DND-41 (cell line): Measurements from ENCODE around the gene SH2B3.

Experiments
- EZH2 ChIP-seq: IDR thresholded peaks from 3 replicates; pipeline ENCODE4 v1.6.1; 2012; ENCODE audit warnings: borderline replicate concordance, low read depth, mild to moderate bottlenecking, moderate library complexity, low read length, inconsistent platforms; ENCODE audit not compliant: severe bottlenecking
- TF ChIP-seq, protein P1 (sequence below): IDR thresholded peaks from 2 replicates; pipeline ENCODE4 v1.5.1; 2012; ENCODE audit warnings: borderline replicate concordance, low read length, moderate library complexity, mild to moderate bottlenecking; ENCODE audit not compliant: poor library complexity, severe bottlenecking; ENCODE audit errors: extremely low read depth

DNA sequence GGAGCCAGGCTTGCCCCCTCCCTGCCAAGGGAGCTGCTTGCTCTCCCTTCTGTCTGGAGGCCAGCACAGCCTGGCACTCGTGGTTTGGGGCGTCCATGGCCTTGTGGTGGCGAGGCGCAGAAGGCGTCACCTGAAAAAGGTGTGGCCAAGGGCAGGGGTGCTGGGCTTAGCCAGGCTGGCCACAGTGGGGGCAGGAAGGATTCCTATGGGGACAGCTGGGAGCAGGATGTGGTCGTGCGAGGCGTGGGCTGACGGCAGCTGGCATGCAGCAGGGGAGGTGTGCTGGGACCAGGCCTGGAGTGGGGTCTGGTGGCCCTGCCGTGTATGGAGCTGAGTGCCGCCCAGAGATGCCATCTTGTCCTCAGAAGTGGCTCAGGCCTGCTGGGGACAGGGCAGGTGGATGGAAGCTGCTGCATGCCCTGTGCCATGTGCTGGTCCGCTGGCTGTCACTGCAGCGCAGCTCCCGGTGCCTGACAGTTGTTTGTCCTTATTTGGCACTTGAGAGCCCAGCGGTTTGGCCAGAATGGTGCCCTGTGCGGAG, 30.0 kb downstream of the SH2B3 start:
- TF ChIP-seq, protein P1, sequence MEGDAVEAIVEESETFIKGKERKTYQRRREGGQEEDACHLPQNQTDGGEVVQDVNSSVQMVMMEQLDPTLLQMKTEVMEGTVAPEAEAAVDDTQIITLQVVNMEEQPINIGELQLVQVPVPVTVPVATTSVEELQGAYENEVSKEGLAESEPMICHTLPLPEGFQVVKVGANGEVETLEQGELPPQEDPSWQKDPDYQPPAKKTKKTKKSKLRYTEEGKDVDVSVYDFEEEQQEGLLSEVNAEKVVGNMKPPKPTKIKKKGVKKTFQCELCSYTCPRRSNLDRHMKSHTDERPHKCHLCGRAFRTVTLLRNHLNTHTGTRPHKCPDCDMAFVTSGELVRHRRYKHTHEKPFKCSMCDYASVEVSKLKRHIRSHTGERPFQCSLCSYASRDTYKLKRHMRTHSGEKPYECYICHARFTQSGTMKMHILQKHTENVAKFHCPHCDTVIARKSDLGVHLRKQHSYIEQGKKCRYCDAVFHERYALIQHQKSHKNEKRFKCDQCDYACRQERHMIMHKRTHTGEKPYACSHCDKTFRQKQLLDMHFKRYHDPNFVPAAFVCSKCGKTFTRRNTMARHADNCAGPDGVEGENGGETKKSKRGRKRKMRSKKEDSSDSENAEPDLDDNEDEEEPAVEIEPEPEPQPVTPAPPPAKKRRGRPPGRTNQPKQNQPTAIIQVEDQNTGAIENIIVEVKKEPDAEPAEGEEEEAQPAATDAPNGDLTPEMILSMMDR: no peak
- no peak for TF ChIP-seq EZH2
